AG10803 (cell line): ENCODE measurements around the gene DIPK1A.

Experiments
- DNase-seq: peaks from one replicate; pipeline ENCODE4 v3.0.0; 2010; ENCODE audit warnings: low read depth
- H3K4me3 ChIP-seq: 2 replicates; pipeline ENCODE4 v1.5.1; 2011; ENCODE audit warnings: mild to moderate bottlenecking, low read length, control low read depth
- TF ChIP-seq, protein P1 (sequence below): conservative IDR thresholded peaks from 2 replicates; pipeline ENCODE4 v1.5.1; 2011; ENCODE audit warnings: mild to moderate bottlenecking, low read length, control low read depth, inconsistent platforms

The DIPK1A gene

DNA sequence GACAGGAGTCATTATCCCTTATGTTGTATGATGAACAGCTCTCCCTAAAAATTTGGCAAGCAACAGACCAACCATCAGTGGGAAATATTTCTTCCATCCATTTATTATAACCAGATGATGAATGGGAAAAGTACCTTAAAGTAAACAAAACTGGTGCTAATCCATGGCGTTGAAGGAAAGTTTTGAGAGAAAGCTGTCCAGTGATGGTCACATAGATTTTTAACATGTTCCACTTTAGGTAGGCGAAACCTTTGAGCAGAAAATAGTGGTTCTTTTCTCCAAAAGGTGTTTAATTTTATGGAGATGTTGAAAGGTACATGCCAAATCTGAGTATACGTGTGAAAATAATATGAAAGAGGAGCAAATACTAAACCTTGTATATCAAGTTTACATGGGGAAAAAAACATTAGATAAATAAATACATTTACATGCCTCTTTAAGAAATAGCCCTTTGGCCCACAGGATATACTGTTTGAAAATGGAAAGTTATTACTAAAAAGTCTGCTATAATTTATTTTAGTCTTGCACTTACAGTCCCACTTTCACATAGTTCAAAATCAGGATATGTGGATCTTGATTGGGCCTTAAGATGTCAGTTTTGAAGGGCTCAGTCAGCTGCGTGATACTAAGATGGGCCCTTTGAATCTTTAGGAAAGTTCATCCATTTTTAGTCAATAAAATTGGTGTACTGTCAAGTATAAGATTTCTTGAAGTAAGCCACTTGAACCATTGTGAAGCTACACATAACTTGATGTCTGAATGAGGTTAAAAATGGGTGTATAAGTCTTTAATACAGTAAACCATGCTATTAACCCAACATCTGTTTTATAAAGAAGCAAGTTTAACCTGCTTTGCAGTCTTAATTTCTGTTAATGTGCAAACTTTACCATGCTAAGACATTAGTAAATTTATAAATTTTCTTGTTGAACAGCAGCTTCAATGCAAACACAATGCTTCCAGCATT is 118.9 kb downstream of the DIPK1A start:
- TF ChIP-seq, protein P1, sequence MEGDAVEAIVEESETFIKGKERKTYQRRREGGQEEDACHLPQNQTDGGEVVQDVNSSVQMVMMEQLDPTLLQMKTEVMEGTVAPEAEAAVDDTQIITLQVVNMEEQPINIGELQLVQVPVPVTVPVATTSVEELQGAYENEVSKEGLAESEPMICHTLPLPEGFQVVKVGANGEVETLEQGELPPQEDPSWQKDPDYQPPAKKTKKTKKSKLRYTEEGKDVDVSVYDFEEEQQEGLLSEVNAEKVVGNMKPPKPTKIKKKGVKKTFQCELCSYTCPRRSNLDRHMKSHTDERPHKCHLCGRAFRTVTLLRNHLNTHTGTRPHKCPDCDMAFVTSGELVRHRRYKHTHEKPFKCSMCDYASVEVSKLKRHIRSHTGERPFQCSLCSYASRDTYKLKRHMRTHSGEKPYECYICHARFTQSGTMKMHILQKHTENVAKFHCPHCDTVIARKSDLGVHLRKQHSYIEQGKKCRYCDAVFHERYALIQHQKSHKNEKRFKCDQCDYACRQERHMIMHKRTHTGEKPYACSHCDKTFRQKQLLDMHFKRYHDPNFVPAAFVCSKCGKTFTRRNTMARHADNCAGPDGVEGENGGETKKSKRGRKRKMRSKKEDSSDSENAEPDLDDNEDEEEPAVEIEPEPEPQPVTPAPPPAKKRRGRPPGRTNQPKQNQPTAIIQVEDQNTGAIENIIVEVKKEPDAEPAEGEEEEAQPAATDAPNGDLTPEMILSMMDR, result no peak
- H3K4me3 ChIP-seq, result no peak overlapping the region
- no peak for DNase-seq

DNA sequence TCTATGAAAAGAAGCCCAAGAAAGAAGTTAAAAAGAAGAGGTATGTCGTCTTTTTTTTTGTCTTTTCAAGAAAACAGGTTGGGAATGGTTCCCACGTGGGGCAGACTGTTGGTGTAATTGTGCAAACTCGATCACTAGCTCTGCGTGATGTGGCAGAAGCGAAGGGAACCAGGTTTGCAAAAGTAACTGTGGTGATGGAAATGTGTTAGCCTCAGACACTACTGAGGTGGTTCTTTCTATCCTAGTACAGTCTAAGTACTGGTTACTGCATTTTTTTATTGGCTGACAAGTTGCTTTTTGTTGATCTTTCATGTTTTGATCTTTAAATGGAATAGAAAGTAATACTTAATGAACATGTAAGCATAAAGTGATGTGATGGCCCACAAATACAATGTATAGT is 120.7 kb downstream of the DIPK1A start:
- H3K4me3 ChIP-seq, result no peak overlapping the region
- TF ChIP-seq, protein P1, result no peak
- no peak for DNase-seq

DNA sequence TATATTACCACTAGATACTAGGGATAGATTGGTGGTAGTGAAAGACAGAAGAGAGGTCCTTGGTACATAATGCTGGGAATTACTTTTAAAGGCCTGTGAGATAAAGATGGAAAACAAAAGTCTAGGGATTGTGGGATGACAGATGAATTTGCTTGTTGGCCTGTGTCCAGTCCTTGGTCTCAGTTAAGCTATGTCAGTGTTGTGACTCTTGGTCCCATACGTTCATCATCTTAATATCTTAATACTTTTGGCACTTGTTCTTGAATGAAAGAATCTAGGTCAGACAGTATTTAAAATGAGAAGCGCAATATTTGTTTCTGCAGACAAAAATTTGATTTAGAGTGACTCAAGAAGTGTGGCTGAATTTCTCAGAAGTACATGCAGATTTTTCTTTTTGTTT is 121.8 kb downstream of the DIPK1A start:
- no peak for DNase-seq
- TF ChIP-seq, protein P1, result no peak

DNA sequence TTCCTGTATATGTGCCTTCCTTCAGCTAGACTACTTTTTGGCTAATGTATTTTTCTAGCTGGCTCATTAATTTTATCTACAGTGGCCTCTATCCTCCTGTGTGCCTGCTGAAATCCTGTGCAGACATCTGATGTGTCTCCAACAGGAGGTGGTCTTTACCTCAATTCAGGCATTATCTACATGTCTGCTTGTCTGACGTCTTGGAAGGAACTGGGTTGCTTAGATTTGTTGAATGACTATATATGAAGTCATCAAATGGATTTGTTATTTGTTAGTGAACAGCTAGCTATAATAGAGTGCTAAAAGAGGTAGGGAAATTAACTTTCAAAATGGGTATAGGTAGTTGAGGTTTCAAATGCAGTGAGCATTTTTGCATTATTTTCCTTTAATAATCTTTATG is 122.7 kb downstream of the DIPK1A start:
- no peak overlapping the region for H3K4me3 ChIP-seq
- no peak for DNase-seq
- TF ChIP-seq, protein P1, result no peak

More for the DNA sequence above, 121.8 kb downstream of the DIPK1A start:
- no peak overlapping the region for H3K4me3 ChIP-seq

DNA sequence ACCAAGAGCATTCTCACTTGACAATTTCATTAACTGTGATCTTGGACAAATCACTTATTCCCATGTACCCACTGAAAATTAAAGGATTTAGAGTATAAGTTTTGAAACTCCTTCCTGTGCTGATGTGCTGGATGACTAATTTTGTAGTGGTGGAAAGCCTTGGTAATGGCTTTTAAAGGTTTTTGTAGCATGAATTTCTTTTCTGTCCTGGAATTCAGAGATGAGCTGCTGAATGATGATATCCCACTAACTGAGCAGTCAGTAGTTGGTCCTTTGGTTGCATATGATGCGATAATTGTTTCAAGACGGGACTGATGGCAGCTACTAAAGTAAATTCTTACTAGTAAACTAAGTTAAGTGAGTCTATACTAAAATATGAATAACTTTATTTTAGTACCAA is 124.2 kb downstream of the DIPK1A start:
- no peak overlapping the region for H3K4me3 ChIP-seq
- DNase-seq, result peak; percentile 29

DNA sequence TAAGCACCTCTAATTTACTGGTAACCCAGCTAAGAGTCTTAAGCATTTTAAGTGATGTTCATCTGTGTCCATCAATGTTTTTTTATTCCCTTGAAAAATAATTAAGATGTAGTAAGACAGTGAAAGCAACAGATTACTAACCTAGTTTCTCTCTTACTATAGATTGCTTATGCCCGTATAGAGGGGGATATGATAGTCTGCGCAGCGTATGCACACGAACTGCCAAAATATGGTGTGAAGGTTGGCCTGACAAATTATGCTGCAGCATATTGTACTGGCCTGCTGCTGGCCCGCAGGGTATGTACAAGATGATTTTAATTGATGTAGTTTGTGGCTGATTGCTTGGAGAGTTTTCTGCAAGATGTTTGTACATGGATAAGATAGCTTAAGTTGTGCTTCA is 126.6 kb downstream of the DIPK1A start:
- TF ChIP-seq, protein P1, result no peak
- H3K4me3 ChIP-seq, result no peak overlapping the region
- DNase-seq, result no peak

More for the DNA sequence above, 124.2 kb downstream of the DIPK1A start:
- TF ChIP-seq, protein P1, result no peak

DNA sequence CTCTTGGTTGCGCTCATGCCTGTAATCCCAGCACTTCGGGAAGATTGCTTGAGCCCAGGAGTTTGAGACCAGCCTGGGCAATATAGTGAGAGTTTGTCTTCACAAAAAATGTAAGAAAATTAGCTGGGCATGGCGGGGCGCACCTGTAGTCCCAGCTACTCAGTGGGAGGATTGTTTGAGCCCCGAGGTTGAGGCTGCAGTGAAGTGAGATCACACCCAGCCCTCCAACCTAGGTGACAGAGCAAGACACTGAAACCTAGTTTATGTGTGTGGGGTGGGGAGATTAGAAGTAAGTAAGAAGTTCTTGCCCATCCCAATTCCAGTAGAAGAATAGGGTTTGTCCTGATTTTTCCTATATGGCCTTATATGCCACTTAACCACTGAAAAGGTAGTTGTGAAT is 127.4 kb downstream of the DIPK1A start:
- TF ChIP-seq, protein P1, result no peak
- no peak for DNase-seq
- H3K4me3 ChIP-seq, result peak overlapping the region; percentile 99
